ENCODE measurements around the gene IGLL5. TPM values are rescaled to one million over a fixed set of nuclear protein-coding genes. Genes with fewer than 3 reads are reported as not detected.

The IGLL5 gene
- total RNA-seq, 1 donor from 2014 or later: not detected

- TF ChIP-seq EZH2 (IDR thresholded peaks at IDR 0.05; ENCODE audit: insufficient read depth, low read length) (no peak), CTCF (IDR thresholded peaks at IDR 0.05; ENCODE audit: insufficient read depth, low read depth, low read length) (no peak)
- H3K4me2 ChIP-seq (ENCODE audit: low read length): no peak overlapping the region
- no peak overlapping the region for H3K27ac Mint-ChIP-seq (ENCODE audit: unreplicated experiment)
- no peak overlapping the region for H3K4me3 ChIP-seq (ENCODE audit: insufficient read depth, low read depth, low read length)
- no peaks in the 10 kb centered on the region for H3K27me3 ChIP-seq (ENCODE audit: insufficient read depth, low read length)
- H4K20me1 ChIP-seq (ENCODE audit: insufficient read depth, low read length): no peaks in the 10 kb centered on the region
- no peaks in the 10 kb centered on the region for H3K79me2 ChIP-seq (ENCODE audit: insufficient read depth, low read length)
- no peaks in the 10 kb centered on the region for H3K36me3 Mint-ChIP-seq (ENCODE audit: low read depth, unreplicated experiment)
- no peak overlapping the region for H3K27ac ChIP-seq (ENCODE audit: low read depth, low read length)
- no peak overlapping the region for H3K4me3 Mint-ChIP-seq (ENCODE audit: unreplicated experiment)
- no peaks in the 10 kb centered on the region for H3K9me3 ChIP-seq (ENCODE audit: insufficient read depth, low read depth, low read length)
- H2AFZ ChIP-seq (ENCODE audit: low read depth, low read length): no peak overlapping the region
- DNase-seq (ENCODE audit: low read depth) (no peak), FAIRE-seq (no peak)
- H3K36me3 ChIP-seq (ENCODE audit: insufficient read depth, low read length): no peaks in the 10 kb centered on the region
- no peaks in the 10 kb centered on the region for H3K9me3 Mint-ChIP-seq (ENCODE audit: unreplicated experiment)
- H3K9ac ChIP-seq (ENCODE audit: low read length): no peak overlapping the region
- H3K4me1 ChIP-seq (ENCODE audit: insufficient read depth, low read length): no peaks in the 10 kb centered on the region
- no peaks in the 10 kb centered on the region for H3K4me1 Mint-ChIP-seq (ENCODE audit: low read depth, unreplicated experiment)
- H3K27me3 Mint-ChIP-seq (ENCODE audit: low read depth, unreplicated experiment): peaks cover 70% of the 10 kb centered on the region
Measured at GRCh38 chr22:22922954-22923319, 35.3 kb downstream of the IGLL5 start.

GRCh38 chr22:22923379-22923778 is 35.8 kb downstream of the IGLL5 start:
- Mint-ChIP-seq H3K36me3 (ENCODE audit: low read depth, unreplicated experiment) (no peaks in the 10 kb centered on the region), H3K4me1 (ENCODE audit: low read depth, unreplicated experiment) (peaks cover 3% of the 10 kb centered on the region), H3K27me3 (ENCODE audit: low read depth, unreplicated experiment) (peaks cover 68% of the 10 kb centered on the region), H3K27ac (ENCODE audit: unreplicated experiment) (no peak overlapping the region), H3K4me3 (ENCODE audit: unreplicated experiment) (no peak overlapping the region), H3K9me3 (ENCODE audit: unreplicated experiment) (no peaks in the 10 kb centered on the region)
- TF ChIP-seq CTCF (IDR thresholded peaks at IDR 0.05; ENCODE audit: insufficient read depth, low read depth, low read length) (no peak), EZH2 (IDR thresholded peaks at IDR 0.05; ENCODE audit: insufficient read depth, low read length) (no peak)
- Histone ChIP-seq H4K20me1 (ENCODE audit: insufficient read depth, low read length) (no peaks in the 10 kb centered on the region), H3K79me2 (ENCODE audit: insufficient read depth, low read length) (no peaks in the 10 kb centered on the region), H3K9me3 (ENCODE audit: insufficient read depth, low read depth, low read length) (no peaks in the 10 kb centered on the region), H3K4me2 (ENCODE audit: low read length) (no peak overlapping the region), H3K9ac (ENCODE audit: low read length) (no peak overlapping the region), H3K4me1 (ENCODE audit: insufficient read depth, low read length) (peaks cover under 1% of the 10 kb centered on the region), H3K27me3 (ENCODE audit: insufficient read depth, low read length) (no peaks in the 10 kb centered on the region), H2AFZ (ENCODE audit: low read depth, low read length) (no peak overlapping the region), H3K27ac (ENCODE audit: low read depth, low read length) (no peak overlapping the region), H3K4me3 (ENCODE audit: insufficient read depth, low read depth, low read length) (no peak overlapping the region), H3K36me3 (ENCODE audit: insufficient read depth, low read length) (no peaks in the 10 kb centered on the region)
- FAIRE-seq: no peak
- no peak for DNase-seq (ENCODE audit: low read depth)

GRCh38 chr22:22923930-22924329 is 36.3 kb downstream of the IGLL5 start:
- FAIRE-seq: no peak
- Histone ChIP-seq H3K9ac (ENCODE audit: low read length) (no peak overlapping the region), H3K4me2 (ENCODE audit: low read length) (no peak overlapping the region), H2AFZ (ENCODE audit: low read depth, low read length) (no peak overlapping the region), H3K4me3 (ENCODE audit: insufficient read depth, low read depth, low read length) (no peak overlapping the region), H3K36me3 (ENCODE audit: insufficient read depth, low read length) (no peaks in the 10 kb centered on the region), H3K79me2 (ENCODE audit: insufficient read depth, low read length) (no peaks in the 10 kb centered on the region), H3K9me3 (ENCODE audit: insufficient read depth, low read depth, low read length) (no peaks in the 10 kb centered on the region), H4K20me1 (ENCODE audit: insufficient read depth, low read length) (no peaks in the 10 kb centered on the region), H3K27me3 (ENCODE audit: insufficient read depth, low read length) (no peaks in the 10 kb centered on the region), H3K27ac (ENCODE audit: low read depth, low read length) (no peak overlapping the region), H3K4me1 (ENCODE audit: insufficient read depth, low read length) (peaks cover 5% of the 10 kb centered on the region)
- H3K9me3 Mint-ChIP-seq (ENCODE audit: unreplicated experiment): no peaks in the 10 kb centered on the region
- H3K4me1 Mint-ChIP-seq (ENCODE audit: low read depth, unreplicated experiment): peaks cover 7% of the 10 kb centered on the region
- no peaks in the 10 kb centered on the region for H3K36me3 Mint-ChIP-seq (ENCODE audit: low read depth, unreplicated experiment)
- TF ChIP-seq CTCF (IDR thresholded peaks at IDR 0.05; ENCODE audit: insufficient read depth, low read depth, low read length): no peak
- H3K27me3 Mint-ChIP-seq (ENCODE audit: low read depth, unreplicated experiment): peaks cover 64% of the 10 kb centered on the region
- DNase-seq (ENCODE audit: low read depth): no peak
- H3K27ac Mint-ChIP-seq (ENCODE audit: unreplicated experiment): no peak overlapping the region
- H3K4me3 Mint-ChIP-seq (ENCODE audit: unreplicated experiment): no peak overlapping the region
